ENCODE data around the gene MIB2. TPM values are rescaled to one million over a fixed set of nuclear protein-coding genes. Genes with fewer than 3 reads are reported as not detected.
"Not testable (repeated sequence)": the region's sequence is repeated elsewhere in the genome, so short reads cannot be mapped to it uniquely, and the experiment has no call there.

MIB2 gene
- total and polyA plus RNA-seq, 8 donors, result 21.5 to 871 (median 137) TPM

- peaks cover 7 to 24% (median 12%) of the 10 kb centered on the region in 4 donors for H3K4me1 ChIP-seq
- intact Hi-C loops (cut with DNase I; ENCODE audit: low total_unique reads), result no loop called here
- H3K4me3 ChIP-seq, result no peak overlapping the region
- no peaks in the 10 kb centered on the region for H3K36me3 ChIP-seq
- TF ChIP-seq POLR2A (IDR thresholded peaks at IDR 0.05) (no peak), POLR2AphosphoS5 (IDR thresholded peaks at IDR 0.05) (no peak), CTCF (IDR thresholded peaks at IDR 0.05) (no peak), EP300 (IDR thresholded peaks at IDR 0.05) (no peak)
- H3K27me3 ChIP-seq, result peaks cover 0 to 46% (median 25%) of the 10 kb centered on the region in 3 donors
- H3K27ac ChIP-seq, result no peak overlapping the region
- DNase-seq, result peak in 1 of 2 donors; percentile 63
- 42 to 56% (median 53%) methylated on average over 9 to 10 of the region's 10 CpGs for WGBS, 5 donors
- H3K9me3 ChIP-seq, result no peaks in the 10 kb centered on the region
Measured at GRCh38 chr1:1594602-1595260, 20.6 kb upstream of the MIB2 start.

DNA sequence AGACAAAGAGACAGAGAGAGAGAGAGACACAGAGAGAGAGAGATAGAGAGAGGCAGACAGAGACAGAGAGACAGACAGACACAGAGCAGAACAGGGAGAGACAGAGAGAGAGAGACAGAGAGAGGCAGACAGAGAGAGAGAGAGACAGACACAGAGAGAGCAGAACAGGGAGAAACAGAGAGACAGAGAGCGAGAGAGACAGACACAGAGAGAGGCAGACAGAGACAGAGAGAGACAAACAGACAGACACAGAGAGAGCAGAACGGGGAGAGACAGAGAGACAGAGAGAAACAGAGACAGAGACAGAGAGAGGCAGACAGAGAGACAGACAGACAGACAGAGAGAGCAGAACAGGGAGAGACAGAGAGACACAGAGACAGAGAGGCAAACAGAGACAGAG, 20.0 kb upstream of the MIB2 start:
- DNase-seq; H3K4me3 ChIP-seq; H3K27ac ChIP-seq; H3K36me3 ChIP-seq; intact Hi-C loops (cut with DNase I; ENCODE audit: low total_unique reads); H3K9me3 ChIP-seq: not testable (repeated sequence)
- peaks cover 3 to 44% (median 27%) of the 10 kb centered on the region in 3 donors for H3K27me3 ChIP-seq
- WGBS, 5 donors, result 76 to 84% (median 80%) methylated on average over 2 of the region's 2 CpGs
- H3K4me1 ChIP-seq, result peaks cover 9 to 28% (median 15%) of the 10 kb centered on the region in 4 donors

DNA sequence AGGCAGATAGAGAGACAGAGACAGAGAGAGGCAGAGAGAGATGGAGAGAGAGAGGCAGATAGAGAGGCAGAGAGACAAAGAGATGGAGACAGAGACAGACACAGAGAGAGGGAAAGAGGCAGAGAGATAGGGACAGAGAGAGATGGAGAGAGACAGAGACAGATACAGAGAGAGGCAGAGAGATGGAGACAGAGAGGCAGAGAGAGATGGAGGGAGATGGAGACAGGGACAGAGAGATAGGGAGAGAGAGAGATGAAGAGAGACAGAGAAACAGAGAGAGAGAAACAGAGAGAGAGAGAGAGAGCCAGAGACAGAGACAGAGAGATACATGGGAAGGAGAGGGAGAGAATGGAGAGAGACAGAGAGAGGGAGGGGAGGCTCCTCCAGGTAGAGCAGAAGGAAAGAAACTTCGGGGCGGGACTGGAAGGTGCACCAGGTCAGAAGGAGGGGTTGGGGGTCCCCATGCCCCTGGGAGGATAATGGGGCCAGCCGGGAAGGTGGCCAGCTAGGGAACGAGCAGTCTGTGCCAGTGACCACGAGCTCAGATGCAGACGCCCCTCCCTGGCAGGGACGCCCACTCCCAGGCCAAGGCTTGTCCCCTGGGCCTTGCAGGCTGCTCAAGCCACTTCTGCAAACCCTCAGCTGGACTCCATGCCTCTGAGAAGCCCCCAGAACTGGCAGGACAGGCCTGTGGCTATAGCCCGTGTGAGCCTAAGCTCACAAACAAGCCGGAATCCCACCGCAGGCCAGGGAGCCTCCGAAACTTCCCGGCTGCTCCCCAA, 18.6 kb upstream of the MIB2 start:
- H3K4me1 ChIP-seq, result peaks cover 13 to 35% (median 20%) of the 10 kb centered on the region in 4 donors
- H3K27ac ChIP-seq, result no peak overlapping the region
- H3K4me3 ChIP-seq, result no peak overlapping the region
- intact Hi-C loops (cut with DNase I; ENCODE audit: low total_unique reads), result no loop called here
- WGBS, 5 donors, result 28 to 43% (median 29%) methylated on average over 7 to 12 of the region's 12 CpGs
- no peaks in the 10 kb centered on the region for H3K36me3 ChIP-seq
- H3K27me3 ChIP-seq, result peaks cover 13 to 53% (median 40%) of the 10 kb centered on the region in 3 donors
- no peaks in the 10 kb centered on the region for H3K9me3 ChIP-seq
- no peak for DNase-seq
- TF ChIP-seq POLR2A (IDR thresholded peaks at IDR 0.05) (no peak), POLR2AphosphoS5 (IDR thresholded peaks at IDR 0.05) (no peak), CTCF (IDR thresholded peaks at IDR 0.05) (no peak), EP300 (IDR thresholded peaks at IDR 0.05) (no peak)

DNA sequence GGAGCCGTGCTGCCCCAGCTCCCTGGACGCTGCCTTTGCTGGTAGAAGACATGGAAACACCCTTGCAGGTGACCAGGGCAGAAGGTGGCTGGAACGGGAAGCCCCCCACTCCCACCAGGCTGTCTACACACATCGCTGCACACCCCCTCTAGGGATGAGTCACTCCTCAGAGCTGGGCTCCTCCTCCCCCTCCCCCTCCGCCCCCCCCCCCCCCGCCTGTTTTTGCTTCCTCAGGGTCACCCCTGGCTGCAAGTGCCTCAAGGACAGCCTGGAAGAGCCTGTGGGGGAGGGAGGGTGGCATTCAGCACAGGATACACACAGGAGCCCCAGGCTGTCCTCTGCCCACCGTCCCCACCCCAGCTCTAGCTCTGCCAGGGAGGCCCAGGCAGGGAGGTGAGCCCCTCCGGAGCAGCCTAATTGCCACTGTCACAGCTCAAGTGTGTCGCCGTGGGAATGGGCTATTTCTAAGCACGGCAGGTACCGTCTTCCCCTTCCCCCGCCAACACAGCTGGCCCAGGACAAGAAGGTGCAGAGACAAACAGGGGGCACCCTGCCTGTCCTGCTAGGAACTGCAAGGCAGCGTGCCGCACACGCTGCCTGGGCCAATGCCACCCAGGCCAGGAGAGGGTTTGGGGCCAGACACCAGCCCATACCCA, 17.9 kb upstream of the MIB2 start:
- 14 to 34% (median 17%) methylated on average over 8 to 14 of the region's 16 CpGs for WGBS, 5 donors
- TF ChIP-seq EP300 (IDR thresholded peaks at IDR 0.05) (no peak), POLR2AphosphoS5 (IDR thresholded peaks at IDR 0.05) (no peak), POLR2A (IDR thresholded peaks at IDR 0.05) (no peak), CTCF (IDR thresholded peaks at IDR 0.05) (no peak)
- intact Hi-C loops (cut with DNase I; ENCODE audit: low total_unique reads), result no loop called here
- Histone ChIP-seq H3K27me3 (peaks cover 13 to 60% (median 41%) of the 10 kb centered on the region in 3 donors), H3K4me1 (peaks cover 13 to 35% (median 20%) of the 10 kb centered on the region in 4 donors), H3K27ac (no peak overlapping the region), H3K9me3 (no peaks in the 10 kb centered on the region), H3K4me3 (no peak overlapping the region), H3K36me3 (no peaks in the 10 kb centered on the region)
- DNase-seq, result peak in 1 of 2 donors; percentile 52

Data from stomach (tissue), 9 donors.